ENCODE results near the gene IL10.
"Not testable (repeated sequence)": the region's sequence is repeated elsewhere in the genome, so short reads cannot be mapped to it uniquely, and the experiment has no call there.

Gene IL10

GRCh38 chr1:206792939-206793607, 20.8 kb upstream of the IL10 start:
- DNase-seq, result no peak

GRCh38 chr1:206790502-206791250, 18.4 kb upstream of the IL10 start:
- DNase-seq, result no peak

- DNase-seq, result no peak
Observed at GRCh38 chr1:206788487-206789050, 16.3 kb upstream of the IL10 start.

GRCh38 chr1:206787891-206788290, 15.6 kb upstream of the IL10 start:
- DNase-seq, result no peak

- no peak for DNase-seq
Observed at GRCh38 chr1:206786212-206786886, 14.1 kb upstream of the IL10 start.

GRCh38 chr1:206785182-206785765, 13.0 kb upstream of the IL10 start:
- no peak for DNase-seq

- no peak for DNase-seq
Observed at GRCh38 chr1:206784471-206784903, 12.2 kb upstream of the IL10 start.

- DNase-seq, result no peak
Observed at GRCh38 chr1:206783506-206783905, 11.2 kb upstream of the IL10 start.

- no peak for DNase-seq
Observed at GRCh38 chr1:206782448-206782847, 10.2 kb upstream of the IL10 start.

- DNase-seq, result no peak
Observed at GRCh38 chr1:206779638-206780037, 7.3 kb upstream of the IL10 start.

GRCh38 chr1:206778911-206779310, 6.6 kb upstream of the IL10 start:
- not testable (repeated sequence) for DNase-seq

GRCh38 chr1:206778031-206778430, 5.7 kb upstream of the IL10 start:
- no peak for DNase-seq

- no peak for DNase-seq
Observed at GRCh38 chr1:206776229-206776628, 3.9 kb upstream of the IL10 start.

- no peak for DNase-seq
Observed at GRCh38 chr1:206774093-206774492, 1.8 kb upstream of the IL10 start.

GRCh38 chr1:206771338-206771692, 979 bp downstream of the IL10 start:
- DNase-seq, result no peak

- no peak for DNase-seq
Observed at GRCh38 chr1:206770531-206771337, 1.6 kb downstream of the IL10 start, which contains the start of gene IL19. TSS of gene IL19 (plus strand) at chr1:206770773. CDS start at chr1:206836663, 65,890 bp downstream.

- DNase-seq, result no peak
Observed at GRCh38 chr1:206769304-206769731, 3.0 kb downstream of the IL10 start.

GRCh38 chr1:206768472-206769303, 3.6 kb downstream of the IL10 start:
- no peak for DNase-seq

GRCh38 chr1:206766251-206766856, 5.9 kb downstream of the IL10 start:
- DNase-seq, result peak; percentile 62

- DNase-seq, result not testable (repeated sequence)
Observed at GRCh38 chr1:206765771-206766170, 6.5 kb downstream of the IL10 start.

Data from femur (tissue), 1 donor.